ENCODE results near the gene RHBDF1.

- TF ChIP-seq, protein P1, sequence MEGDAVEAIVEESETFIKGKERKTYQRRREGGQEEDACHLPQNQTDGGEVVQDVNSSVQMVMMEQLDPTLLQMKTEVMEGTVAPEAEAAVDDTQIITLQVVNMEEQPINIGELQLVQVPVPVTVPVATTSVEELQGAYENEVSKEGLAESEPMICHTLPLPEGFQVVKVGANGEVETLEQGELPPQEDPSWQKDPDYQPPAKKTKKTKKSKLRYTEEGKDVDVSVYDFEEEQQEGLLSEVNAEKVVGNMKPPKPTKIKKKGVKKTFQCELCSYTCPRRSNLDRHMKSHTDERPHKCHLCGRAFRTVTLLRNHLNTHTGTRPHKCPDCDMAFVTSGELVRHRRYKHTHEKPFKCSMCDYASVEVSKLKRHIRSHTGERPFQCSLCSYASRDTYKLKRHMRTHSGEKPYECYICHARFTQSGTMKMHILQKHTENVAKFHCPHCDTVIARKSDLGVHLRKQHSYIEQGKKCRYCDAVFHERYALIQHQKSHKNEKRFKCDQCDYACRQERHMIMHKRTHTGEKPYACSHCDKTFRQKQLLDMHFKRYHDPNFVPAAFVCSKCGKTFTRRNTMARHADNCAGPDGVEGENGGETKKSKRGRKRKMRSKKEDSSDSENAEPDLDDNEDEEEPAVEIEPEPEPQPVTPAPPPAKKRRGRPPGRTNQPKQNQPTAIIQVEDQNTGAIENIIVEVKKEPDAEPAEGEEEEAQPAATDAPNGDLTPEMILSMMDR (conservative IDR thresholded peaks at IDR 0.05; ENCODE audit: low read depth in 2 of 2), result no peak
- no peak for TF ChIP-seq REST (IDR thresholded peaks at IDR 0.05; ENCODE audit: unreplicated experiment)
- TF ChIP-seq, protein P2, sequence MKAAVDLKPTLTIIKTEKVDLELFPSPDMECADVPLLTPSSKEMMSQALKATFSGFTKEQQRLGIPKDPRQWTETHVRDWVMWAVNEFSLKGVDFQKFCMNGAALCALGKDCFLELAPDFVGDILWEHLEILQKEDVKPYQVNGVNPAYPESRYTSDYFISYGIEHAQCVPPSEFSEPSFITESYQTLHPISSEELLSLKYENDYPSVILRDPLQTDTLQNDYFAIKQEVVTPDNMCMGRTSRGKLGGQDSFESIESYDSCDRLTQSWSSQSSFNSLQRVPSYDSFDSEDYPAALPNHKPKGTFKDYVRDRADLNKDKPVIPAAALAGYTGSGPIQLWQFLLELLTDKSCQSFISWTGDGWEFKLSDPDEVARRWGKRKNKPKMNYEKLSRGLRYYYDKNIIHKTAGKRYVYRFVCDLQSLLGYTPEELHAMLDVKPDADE (IDR thresholded peaks at IDR 0.05), result no peak
- TF ChIP-seq POLR2AphosphoS5 (IDR thresholded peaks at IDR 0.05; ENCODE audit: low read depth), result no peak
Observed at GRCh38 chr16:72561-73548, at the start of gene RHBDF1.

Measured in GM23338 (cell line).